ENCODE data around the gene ELF3. TPM values are rescaled to one million over a fixed set of nuclear protein-coding genes. Genes with fewer than 3 reads are reported as not detected.

The ELF3 gene
- total and polyA plus RNA-seq, 2 experiments from 2014 or later = 12.3 to 19.5 TPM

GRCh38 chr1:202009326-202010179 is 834 bp upstream of the ELF3 start (continued):
- TF ChIP-seq, protein P1, sequence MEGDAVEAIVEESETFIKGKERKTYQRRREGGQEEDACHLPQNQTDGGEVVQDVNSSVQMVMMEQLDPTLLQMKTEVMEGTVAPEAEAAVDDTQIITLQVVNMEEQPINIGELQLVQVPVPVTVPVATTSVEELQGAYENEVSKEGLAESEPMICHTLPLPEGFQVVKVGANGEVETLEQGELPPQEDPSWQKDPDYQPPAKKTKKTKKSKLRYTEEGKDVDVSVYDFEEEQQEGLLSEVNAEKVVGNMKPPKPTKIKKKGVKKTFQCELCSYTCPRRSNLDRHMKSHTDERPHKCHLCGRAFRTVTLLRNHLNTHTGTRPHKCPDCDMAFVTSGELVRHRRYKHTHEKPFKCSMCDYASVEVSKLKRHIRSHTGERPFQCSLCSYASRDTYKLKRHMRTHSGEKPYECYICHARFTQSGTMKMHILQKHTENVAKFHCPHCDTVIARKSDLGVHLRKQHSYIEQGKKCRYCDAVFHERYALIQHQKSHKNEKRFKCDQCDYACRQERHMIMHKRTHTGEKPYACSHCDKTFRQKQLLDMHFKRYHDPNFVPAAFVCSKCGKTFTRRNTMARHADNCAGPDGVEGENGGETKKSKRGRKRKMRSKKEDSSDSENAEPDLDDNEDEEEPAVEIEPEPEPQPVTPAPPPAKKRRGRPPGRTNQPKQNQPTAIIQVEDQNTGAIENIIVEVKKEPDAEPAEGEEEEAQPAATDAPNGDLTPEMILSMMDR (conservative IDR thresholded peaks at IDR 0.05; ENCODE audit: low read depth in 2 of 2) = peak; percentile 96 to 99
- peak; percentile 51; the same call in 1 of the 2 replicates for TF ChIP-seq CREB1 (CRISPR knock-in tag; IDR thresholded peaks at IDR 0.05; ENCODE audit: low read depth)

GRCh38 chr1:202011994-202012393 is 1.6 kb downstream of the ELF3 start:
- Histone ChIP-seq H3K79me2 (replicated peaks; ENCODE audit: insufficient read depth) (peaks cover 7% of the 10 kb centered on the region), H3K4me3 (no peak overlapping the region), H3K4me1 (ENCODE audit: insufficient read depth) (peaks cover 36% of the 10 kb centered on the region), H3K27ac (ENCODE audit: low read depth) (no peak overlapping the region), H3K36me3 (ENCODE audit: insufficient read depth) (no peaks in the 10 kb centered on the region), H3K27me3 (ENCODE audit: insufficient read depth) (no peaks in the 10 kb centered on the region), H2AFZ (no peak overlapping the region), H3K4me2 (no peak overlapping the region; the same call in 1 of the 2 replicates), H3F3A (replicated peaks; ENCODE audit: low read depth) (peaks cover 10% of the 10 kb centered on the region), H4K20me1 (replicated peaks; ENCODE audit: insufficient read depth) (no peaks in the 10 kb centered on the region), H3K9me2 (ENCODE audit: insufficient read depth) (no peaks in the 10 kb centered on the region)
- H3K27me3 Mint-ChIP-seq (ENCODE audit: insufficient read depth, low read depth, poor library complexity) = peaks cover 14% of the 10 kb centered on the region
- no peak overlapping the region for H3K27ac Mint-ChIP-seq
- H3K4me3 Mint-ChIP-seq = peak overlapping the region; percentile 46; the same call in 2 of the 3 replicates
- ATAC-seq (no peak), DNase-seq (ENCODE audit: low spot score) (no peak)
- peaks cover 41% of the 10 kb centered on the region for H3K4me1 Mint-ChIP-seq
- no peaks in the 10 kb centered on the region for H3K9me3 Mint-ChIP-seq
- H3K36me3 Mint-ChIP-seq (ENCODE audit: low read depth) = peaks cover 19% of the 10 kb centered on the region; the same call in 2 of the 3 replicates
- TF ChIP-seq CREB1 (CRISPR knock-in tag; IDR thresholded peaks at IDR 0.05; ENCODE audit: low read depth) (no peak), JUNB (IDR thresholded peaks at IDR 0.05; ENCODE audit: unreplicated experiment) (no peak), ZNF331 (CRISPR knock-in tag; IDR thresholded peaks at IDR 0.05; ENCODE audit: low read depth) (no peak), ZNF114 (CRISPR knock-in tag; IDR thresholded peaks at IDR 0.05) (no peak), EZH2 (IDR thresholded peaks at IDR 0.05; ENCODE audit: low read depth, unreplicated experiment) (no peak), STAT1 (IDR thresholded peaks at IDR 0.05; ENCODE audit: unreplicated experiment) (no peak), EZH2phosphoT487 (IDR thresholded peaks at IDR 0.05; ENCODE audit: unreplicated experiment) (no peak), REST (IDR thresholded peaks at IDR 0.05; ENCODE audit: unreplicated experiment) (no peak)
- TF ChIP-seq, protein P2, sequence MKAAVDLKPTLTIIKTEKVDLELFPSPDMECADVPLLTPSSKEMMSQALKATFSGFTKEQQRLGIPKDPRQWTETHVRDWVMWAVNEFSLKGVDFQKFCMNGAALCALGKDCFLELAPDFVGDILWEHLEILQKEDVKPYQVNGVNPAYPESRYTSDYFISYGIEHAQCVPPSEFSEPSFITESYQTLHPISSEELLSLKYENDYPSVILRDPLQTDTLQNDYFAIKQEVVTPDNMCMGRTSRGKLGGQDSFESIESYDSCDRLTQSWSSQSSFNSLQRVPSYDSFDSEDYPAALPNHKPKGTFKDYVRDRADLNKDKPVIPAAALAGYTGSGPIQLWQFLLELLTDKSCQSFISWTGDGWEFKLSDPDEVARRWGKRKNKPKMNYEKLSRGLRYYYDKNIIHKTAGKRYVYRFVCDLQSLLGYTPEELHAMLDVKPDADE (IDR thresholded peaks at IDR 0.05) = no peak
- TF ChIP-seq, protein P1 (conservative IDR thresholded peaks at IDR 0.05; ENCODE audit: low read depth in 2 of 2) = no peak

All from GM23338 (cell line).